GM23338 (cell line): ENCODE data around the gene HHAT. TPM values are rescaled to one million over a fixed set of nuclear protein-coding genes. Genes with fewer than 3 reads are reported as not detected.

ENCODE experiments used
- ATAC-seq: fragments of 200-7000 bp; cut with Tn5 transposase; 3 replicates; pipeline ENCODE4 v1.9.1; 2020
- DNase-seq: peaks from one replicate; pipeline ENCODE4 v3.0.0-alpha.2; 2015; ENCODE audit warnings: low spot score
- H2AFZ ChIP-seq: fragments of 200-600 bp; sonication (generic); 2 replicates; pipeline ENCODE4 v1.8.0; 2016; ENCODE audit warnings: antibody characterized with exemption, mild to moderate bottlenecking, moderate library complexity
- H3F3A ChIP-seq: fragments of 200-600 bp; sonication (generic); replicated peaks from 2 replicates; pipeline ENCODE4 v1.8.0; 2017; ENCODE audit warnings: antibody characterized with exemption, mixed run types, low read depth
- H3K27ac ChIP-seq: fragments of 200-600 bp; sonication (generic); 2 replicates; pipeline ENCODE4 v1.6.1; 2016; ENCODE audit warnings: low read depth
- H3K27me3 ChIP-seq: fragments of 200-600 bp; sonication (generic); 2 replicates; pipeline ENCODE4 v1.8.0; 2016; ENCODE audit warnings: mild to moderate bottlenecking, mixed run types, moderate library complexity; ENCODE audit not compliant: insufficient read depth
- H3K36me3 ChIP-seq: fragments of 200-600 bp; sonication (generic); 2 replicates; pipeline ENCODE4 v1.8.0; 2016; ENCODE audit warnings: mild to moderate bottlenecking; ENCODE audit not compliant: insufficient read depth
- H3K4me1 ChIP-seq: fragments of 200-600 bp; sonication (generic); 2 replicates; pipeline ENCODE4 v1.8.0; 2016; ENCODE audit warnings: mild to moderate bottlenecking, moderate library complexity; ENCODE audit not compliant: insufficient read depth
- H3K4me2 ChIP-seq: fragments of 200-600 bp; sonication (generic); 2 replicates; pipeline ENCODE4 v1.7.1; 2017; ENCODE audit warnings: mixed run types
- H3K4me3 ChIP-seq: fragments of 200-600 bp; sonication (generic); 2 replicates; pipeline ENCODE4 v1.6.1; 2016; ENCODE audit warnings: mixed run types
- H3K79me2 ChIP-seq: fragments of 200-600 bp; sonication (generic); replicated peaks from 2 replicates; pipeline ENCODE4 v1.8.0; 2017; ENCODE audit warnings: mild to moderate bottlenecking; ENCODE audit not compliant: insufficient read depth
- H3K9me2 ChIP-seq: fragments of 200-600 bp; sonication (generic); 2 replicates; pipeline ENCODE4 v1.8.0; 2017; ENCODE audit not compliant: insufficient read depth
- H4K20me1 ChIP-seq: fragments of 200-600 bp; sonication (generic); replicated peaks from 2 replicates; pipeline ENCODE4 v1.8.0; 2017; ENCODE audit warnings: mild to moderate bottlenecking; ENCODE audit not compliant: insufficient read depth
- H3K27ac Mint-ChIP-seq: 2 replicates; pipeline ENCODE4 v1.8.0; 2020; ENCODE audit warnings: inconsistent platforms, mild to moderate bottlenecking, moderate library complexity, mixed read lengths
- H3K27me3 Mint-ChIP-seq: 3 replicates; pipeline ENCODE4 v1.8.0; 2022; ENCODE audit warnings: low read depth, mild to moderate bottlenecking, moderate library complexity, mixed read lengths, inconsistent platforms; ENCODE audit not compliant: insufficient read depth, poor library complexity
- H3K36me3 Mint-ChIP-seq: 3 replicates; pipeline ENCODE4 v1.8.0; 2021; ENCODE audit warnings: low read depth, mild to moderate bottlenecking, inconsistent platforms, moderate library complexity, mixed read lengths
- H3K4me1 Mint-ChIP-seq: 3 replicates; pipeline ENCODE4 v1.8.0; 2020; ENCODE audit warnings: mild to moderate bottlenecking, inconsistent platforms, mixed read lengths
- H3K4me3 Mint-ChIP-seq: 3 replicates; pipeline ENCODE4 v1.8.0; 2021; ENCODE audit warnings: moderate library complexity, mild to moderate bottlenecking, inconsistent platforms, mixed read lengths
- H3K9me3 Mint-ChIP-seq: 3 replicates; pipeline ENCODE4 v1.8.0; 2020; ENCODE audit warnings: moderate library complexity, mild to moderate bottlenecking, inconsistent platforms, mixed read lengths
- CREB1 ChIP-seq: fragments of 250-450 bp; sonication (Bioruptor Pico); IDR thresholded peaks from 2 replicates; pipeline ENCODE4 v1.5.0; 2020; ENCODE audit warnings: low read depth, mild to moderate bottlenecking, moderate library complexity
- CTCF ChIP-seq, 2 experiments: fragments of 200-600 bp in 1 of 2; sonication (generic) in 1 of 2; conservative IDR thresholded peaks; 2 replicates each; pipeline versions ENCODE4 v1.5.1 to v1.6.1; 2016 to 2017; ENCODE audit warnings: antibody characterized with exemption in 2 of 2, low read depth in 2 of 2, mild to moderate bottlenecking in 2 of 2, moderate library complexity in 1 of 2
- ETS1 ChIP-seq: IDR thresholded peaks from 2 replicates; pipeline ENCODE4 v1.6.1; 2016; ENCODE audit warnings: antibody characterized with exemption
- EZH2 ChIP-seq: fragments of 200-600 bp; sonication (generic); IDR thresholded peaks from one replicate; pipeline ENCODE4 v1.8.0; 2017; ENCODE audit warnings: antibody characterized with exemption, mild to moderate bottlenecking, low read depth; ENCODE audit not compliant: unreplicated experiment
- EZH2phosphoT487 ChIP-seq: fragments of 200-600 bp; sonication (generic); IDR thresholded peaks from one replicate; pipeline ENCODE4 v1.8.1; 2018; ENCODE audit warnings: antibody characterized with exemption; ENCODE audit not compliant: unreplicated experiment
- JUNB ChIP-seq: IDR thresholded peaks from one replicate; pipeline ENCODE4 v1.6.1; 2016; ENCODE audit warnings: antibody characterized with exemption; ENCODE audit not compliant: unreplicated experiment
- NANOG ChIP-seq: IDR thresholded peaks from 2 replicates; pipeline ENCODE4 v1.6.1; 2016; ENCODE audit warnings: antibody characterized with exemption, borderline replicate concordance
- POLR2AphosphoS5 ChIP-seq: IDR thresholded peaks from 2 replicates; pipeline ENCODE4 v1.6.1; 2016; ENCODE audit warnings: antibody characterized with exemption, low read depth
- STAT1 ChIP-seq: IDR thresholded peaks from one replicate; pipeline ENCODE4 v1.6.1; 2016; ENCODE audit warnings: antibody characterized with exemption; ENCODE audit not compliant: unreplicated experiment
- ZNF114 ChIP-seq: fragments of 250-450 bp; sonication (Bioruptor Pico); IDR thresholded peaks from 2 replicates; pipeline ENCODE4 v1.5.0; 2020; ENCODE audit warnings: mild to moderate bottlenecking, moderate library complexity
- ZNF331 ChIP-seq: fragments of 250-450 bp; sonication (Bioruptor Pico); IDR thresholded peaks from 2 replicates; pipeline ENCODE4 v1.5.0; 2020; ENCODE audit warnings: low read depth, mild to moderate bottlenecking, moderate library complexity
- polyA plus RNA-seq: library from polyadenylated mRNA; unstranded; fragments of >200 nt; fragmentation: Nextera tagmentation; extraction: Ambion mirVana; gene quantifications from 2 replicates; pipeline ENCODE4 v1.2.1, GENCODE V29; 2016
- total RNA-seq: library from RNA; depleted of rRNA; stranded (reverse); fragments of >200 nt; shearing (Covaris generic); gene quantifications from 2 replicates; pipeline ENCODE4 v1.2.3, GENCODE V29; 2014

The HHAT gene
- total and polyA plus RNA-seq, 2 experiments from 2014 or later: 0.11 to 0.66 TPM

GRCh38 chr1:210553711-210554110 is 225.0 kb downstream of the HHAT start:
- Mint-ChIP-seq H3K4me3 (no peak overlapping the region), H3K27ac (no peak overlapping the region), H3K4me1 (no peaks in the 10 kb centered on the region), H3K27me3 (no peaks in the 10 kb centered on the region), H3K9me3 (no peaks in the 10 kb centered on the region), H3K36me3 (no peaks in the 10 kb centered on the region)
- Histone ChIP-seq H4K20me1 (no peaks in the 10 kb centered on the region), H3K27me3 (no peaks in the 10 kb centered on the region), H3F3A (no peaks in the 10 kb centered on the region), H3K4me3 (no peak overlapping the region), H3K9me2 (peaks cover 3% of the 10 kb centered on the region; the same call in 1 of the 2 replicates), H3K4me1 (no peaks in the 10 kb centered on the region), H2AFZ (no peak overlapping the region), H3K4me2 (no peak overlapping the region), H3K36me3 (no peaks in the 10 kb centered on the region), H3K27ac (no peak overlapping the region), H3K79me2 (no peaks in the 10 kb centered on the region)
- ATAC-seq: no peak
- TF ChIP-seq CTCF (conservative IDR thresholded peaks at IDR 0.05; ENCODE audit: low read depth in 2 of 2) (no peak), ZNF114 (no peak)
- no peak for DNase-seq

GRCh38 chr1:210554382-210554781 is 225.7 kb downstream of the HHAT start:
- H3K36me3 ChIP-seq: no peaks in the 10 kb centered on the region
- Mint-ChIP-seq H3K4me3 (no peak overlapping the region), H3K9me3 (no peaks in the 10 kb centered on the region), H3K36me3 (no peaks in the 10 kb centered on the region), H3K27ac (no peak overlapping the region), H3K4me1 (no peaks in the 10 kb centered on the region), H3K27me3 (no peaks in the 10 kb centered on the region)
- DNase-seq (no peak), ATAC-seq (no peak)
- H3K27ac ChIP-seq: no peak overlapping the region
- H2AFZ ChIP-seq: no peak overlapping the region
- no peak overlapping the region for H3K4me3 ChIP-seq
- H4K20me1 ChIP-seq: no peaks in the 10 kb centered on the region
- no peaks in the 10 kb centered on the region for H3F3A ChIP-seq
- H3K79me2 ChIP-seq: no peaks in the 10 kb centered on the region
- no peaks in the 10 kb centered on the region for H3K27me3 ChIP-seq
- peaks cover 3% of the 10 kb centered on the region; the same call in 1 of the 2 replicates for H3K9me2 ChIP-seq
- no peak overlapping the region for H3K4me2 ChIP-seq
- TF ChIP-seq JUNB (no peak), POLR2AphosphoS5 (no peak), CTCF (conservative IDR thresholded peaks at IDR 0.05; ENCODE audit: low read depth in 2 of 2) (no peak), STAT1 (no peak), EZH2 (no peak)
- H3K4me1 ChIP-seq: no peaks in the 10 kb centered on the region

GRCh38 chr1:210556475-210556874 is 227.8 kb downstream of the HHAT start:
- Histone ChIP-seq H3F3A (no peaks in the 10 kb centered on the region), H3K4me3 (no peak overlapping the region), H3K36me3 (no peaks in the 10 kb centered on the region), H4K20me1 (no peaks in the 10 kb centered on the region), H3K4me2 (no peak overlapping the region), H2AFZ (no peak overlapping the region), H3K79me2 (no peaks in the 10 kb centered on the region), H3K4me1 (no peaks in the 10 kb centered on the region), H3K9me2 (peaks cover 3% of the 10 kb centered on the region; the same call in 1 of the 2 replicates), H3K27me3 (no peaks in the 10 kb centered on the region), H3K27ac (no peak overlapping the region)
- H3K27ac Mint-ChIP-seq: no peak overlapping the region
- H3K9me3 Mint-ChIP-seq: no peaks in the 10 kb centered on the region
- no peaks in the 10 kb centered on the region for H3K27me3 Mint-ChIP-seq
- no peak overlapping the region for H3K4me3 Mint-ChIP-seq
- no peaks in the 10 kb centered on the region for H3K4me1 Mint-ChIP-seq
- ATAC-seq (no peak), DNase-seq (no peak)
- no peaks in the 10 kb centered on the region for H3K36me3 Mint-ChIP-seq
- TF ChIP-seq EZH2phosphoT487 (no peak), JUNB (no peak), ZNF331 (CRISPR knock-in tag) (no peak), POLR2AphosphoS5 (no peak), CTCF (conservative IDR thresholded peaks at IDR 0.05; ENCODE audit: low read depth in 2 of 2) (no peak), EZH2 (no peak), ETS1 (no peak), STAT1 (no peak), CREB1 (CRISPR knock-in tag) (no peak), NANOG (no peak), ZNF114 (no peak)
